BE2C (cell line): ENCODE measurements around the gene VAMP7.
"Not testable (repeated sequence)": the region's sequence is repeated elsewhere in the genome, so short reads cannot be mapped to it uniquely, and the experiment has no call there.

Experiments used
- DNase-seq: peaks from one replicate; pipeline ENCODE4 v3.0.0-alpha.2; 2020
- H3K27me3 ChIP-seq: fragments of 250-450 bp; sonication (Bioruptor Pico); 2 replicates; pipeline ENCODE4 v1.5.1; 2020; ENCODE audit warnings: mild to moderate bottlenecking
- H3K36me3 ChIP-seq: fragments of 250-450 bp; sonication (Bioruptor Pico); 2 replicates; pipeline ENCODE4 v1.5.1; 2020; ENCODE audit warnings: mild to moderate bottlenecking
- H3K4me1 ChIP-seq: fragments of 250-450 bp; sonication (Bioruptor Pico); 2 replicates; pipeline ENCODE4 v1.5.1; 2020
- H3K4me3 ChIP-seq: 2 replicates; pipeline ENCODE4 v1.5.1; 2011; ENCODE audit warnings: low read depth, low read length
- H3K9me3 ChIP-seq: fragments of 250-450 bp; sonication (Bioruptor Pico); 2 replicates; pipeline ENCODE4 v1.5.1; 2020
- CTCF ChIP-seq: IDR thresholded peaks from 2 replicates; pipeline ENCODE4 v1.5.1; 2012; ENCODE audit warnings: mild to moderate bottlenecking, low read depth, low read length

Gene VAMP7

GRCh38 chrX:155968326-155968661, 87.1 kb downstream of the VAMP7 start:
- H3K36me3 ChIP-seq: no peaks in the 10 kb centered on the region
- H3K9me3 ChIP-seq: no peaks in the 10 kb centered on the region
- no peaks in the 10 kb centered on the region for H3K27me3 ChIP-seq
- H3K4me1 ChIP-seq: no peaks in the 10 kb centered on the region
- TF ChIP-seq CTCF: no peak
- no peak for DNase-seq
- no peak overlapping the region for H3K4me3 ChIP-seq

GRCh38 chrX:155968791-155969190, 87.6 kb downstream of the VAMP7 start:
- no peak for DNase-seq
- no peak overlapping the region for H3K4me3 ChIP-seq
- no peak for TF ChIP-seq CTCF
- H3K36me3 ChIP-seq: no peaks in the 10 kb centered on the region
- H3K27me3 ChIP-seq: no peaks in the 10 kb centered on the region
- no peaks in the 10 kb centered on the region for H3K4me1 ChIP-seq
- no peaks in the 10 kb centered on the region for H3K9me3 ChIP-seq

GRCh38 chrX:155971658-155972057, 90.5 kb downstream of the VAMP7 start:
- not testable (repeated sequence) for DNase-seq, H3K9me3 ChIP-seq, H3K4me3 ChIP-seq, H3K4me1 ChIP-seq, H3K27me3 ChIP-seq, H3K36me3 ChIP-seq

GRCh38 chrX:155972241-155972640, 91.1 kb downstream of the VAMP7 start:
- not testable (repeated sequence) for DNase-seq, H3K36me3 ChIP-seq, H3K4me1 ChIP-seq, H3K9me3 ChIP-seq, H3K4me3 ChIP-seq, H3K27me3 ChIP-seq

GRCh38 chrX:155983326-155983725, 102.2 kb downstream of the VAMP7 start:
- no peaks in the 10 kb centered on the region for H3K27me3 ChIP-seq
- no peak for DNase-seq
- no peaks in the 10 kb centered on the region for H3K36me3 ChIP-seq
- no peaks in the 10 kb centered on the region for H3K4me1 ChIP-seq
- H3K4me3 ChIP-seq: no peak overlapping the region
- no peak for TF ChIP-seq CTCF
- H3K9me3 ChIP-seq: no peaks in the 10 kb centered on the region

GRCh38 chrX:155985208-155985607, 104.1 kb downstream of the VAMP7 start:
- Histone ChIP-seq H3K4me3 (no peak overlapping the region), H3K4me1 (no peaks in the 10 kb centered on the region), H3K9me3 (no peaks in the 10 kb centered on the region), H3K27me3 (no peaks in the 10 kb centered on the region), H3K36me3 (no peaks in the 10 kb centered on the region)
- no peak for TF ChIP-seq CTCF
- no peak for DNase-seq

GRCh38 chrX:155986995-155987394, 105.8 kb downstream of the VAMP7 start:
- not testable (repeated sequence) for H3K27me3 ChIP-seq, DNase-seq, H3K9me3 ChIP-seq, H3K4me3 ChIP-seq, H3K4me1 ChIP-seq, H3K36me3 ChIP-seq

GRCh38 chrX:155988859-155989258, 107.7 kb downstream of the VAMP7 start:
- no peak for TF ChIP-seq CTCF
- no peak for DNase-seq
- Histone ChIP-seq H3K36me3 (no peaks in the 10 kb centered on the region), H3K9me3 (no peaks in the 10 kb centered on the region), H3K27me3 (no peaks in the 10 kb centered on the region), H3K4me3 (no peak overlapping the region), H3K4me1 (no peaks in the 10 kb centered on the region)
